Neural progenitor cell (in vitro differentiated cells): ENCODE results near the gene EFNA5. TPM values are rescaled to one million over a fixed set of nuclear protein-coding genes. Genes with fewer than 3 reads are reported as not detected.

Experiments
- DNase-seq: peaks from one replicate; pipeline ENCODE4 v3.0.0-alpha.2; 2016; ENCODE audit warnings: low spot score
- H2AFZ ChIP-seq: fragments of 200-600 bp; sonication (generic); replicated peaks from 2 replicates; pipeline ENCODE4 v1.6.1; 2016; ENCODE audit warnings: antibody characterized with exemption
- H3F3A ChIP-seq: fragments of 200-600 bp; sonication (generic); 2 replicates; pipeline ENCODE4 v1.6.1; 2016; ENCODE audit warnings: antibody characterized with exemption, low read depth
- H3K27ac ChIP-seq: fragments of 200-600 bp; sonication (generic); 2 replicates; pipeline ENCODE4 v1.5.1; 2016; ENCODE audit warnings: mild to moderate bottlenecking
- H3K27me3 ChIP-seq: fragments of 200-600 bp; sonication (generic); 2 replicates; pipeline ENCODE4 v1.6.1; 2016; ENCODE audit warnings: mild to moderate bottlenecking, moderate library complexity
- H3K36me3 ChIP-seq: fragments of 200-600 bp; sonication (generic); 2 replicates; pipeline ENCODE4 v1.5.1; 2016
- H3K4me1 ChIP-seq: fragments of 200-600 bp; sonication (generic); 2 replicates; pipeline ENCODE4 v1.6.1; 2016; ENCODE audit warnings: mixed run types
- H3K4me2 ChIP-seq: fragments of 200-600 bp; sonication (generic); 2 replicates; pipeline ENCODE4 v1.6.1; 2016
- H3K4me3 ChIP-seq: fragments of 200-600 bp; sonication (generic); 2 replicates; pipeline ENCODE4 v1.5.1; 2016
- H3K79me2 ChIP-seq: fragments of 200-600 bp; sonication (generic); 2 replicates; pipeline ENCODE4 v1.6.1; 2016; ENCODE audit warnings: low read depth
- H3K9ac ChIP-seq: fragments of 200-600 bp; sonication (generic); 2 replicates; pipeline ENCODE4 v1.6.1; 2016
- H3K9me3 ChIP-seq: fragments of 200-600 bp; sonication (generic); 2 replicates; pipeline ENCODE4 v1.5.1; 2016; ENCODE audit warnings: low read depth
- H4K20me1 ChIP-seq: fragments of 200-600 bp; sonication (generic); 2 replicates; pipeline ENCODE4 v1.6.1; 2016; ENCODE audit warnings: low read depth
- H3K27ac Mint-ChIP-seq: 3 replicates; pipeline ENCODE4 v1.8.0; 2021; ENCODE audit warnings: mixed read lengths
- H3K27me3 Mint-ChIP-seq: 2 replicates; pipeline ENCODE4 v1.8.0; 2022; ENCODE audit warnings: low read depth, mild to moderate bottlenecking, inconsistent platforms, moderate library complexity, mixed read lengths; ENCODE audit not compliant: insufficient read depth
- H3K36me3 Mint-ChIP-seq: 3 replicates; pipeline ENCODE4 v1.8.0; 2021; ENCODE audit warnings: mixed read lengths
- H3K4me1 Mint-ChIP-seq: 3 replicates; pipeline ENCODE4 v1.8.0; 2021; ENCODE audit warnings: mixed read lengths
- H3K4me3 Mint-ChIP-seq: 3 replicates; pipeline ENCODE4 v1.8.0; 2021; ENCODE audit warnings: mild to moderate bottlenecking, moderate library complexity, mixed read lengths
- H3K9me3 Mint-ChIP-seq: 3 replicates; pipeline ENCODE4 v1.8.0; 2020; ENCODE audit warnings: mixed read lengths
- CTCF ChIP-seq: fragments of 200-600 bp; sonication (generic); IDR thresholded peaks from 2 replicates; pipeline ENCODE4 v1.5.1; 2017; ENCODE audit warnings: antibody characterized with exemption, mild to moderate bottlenecking
- EZH2 ChIP-seq: fragments of 200-600 bp; sonication (generic); IDR thresholded peaks from 2 replicates; pipeline ENCODE4 v1.6.1; 2017; ENCODE audit warnings: antibody characterized with exemption, mild to moderate bottlenecking, moderate library complexity
- EZH2phosphoT487 ChIP-seq: fragments of 200-600 bp; sonication (generic); IDR thresholded peaks from 2 replicates; pipeline ENCODE4 v1.6.1; 2017; ENCODE audit warnings: antibody characterized with exemption
- total RNA-seq: library from RNA; depleted of rRNA; stranded (reverse); fragments of >200 nt; gene quantifications from 2 replicates; pipeline ENCODE4 v1.2.3, GENCODE V29; 2015; ENCODE audit warnings: low replicate concordance

Gene EFNA5
- total RNA-seq, 1 donor from 2014 or later, result 105 TPM

- H3K4me1 ChIP-seq, result peaks cover 54% of the 10 kb centered on the region
- no peak overlapping the region for H3K4me3 Mint-ChIP-seq
- H3K36me3 ChIP-seq, result peaks cover 12% of the 10 kb centered on the region
- no peak overlapping the region for H3K27ac ChIP-seq
- TF ChIP-seq CTCF (no peak), EZH2phosphoT487 (no peak), EZH2 (no peak)
- no peak overlapping the region for H3K4me3 ChIP-seq
- H3K79me2 ChIP-seq, result peaks cover 94% of the 10 kb centered on the region
- H4K20me1 ChIP-seq, result peaks cover 99% of the 10 kb centered on the region
- H3K9me3 ChIP-seq, result no peaks in the 10 kb centered on the region
- H3F3A ChIP-seq, result peaks cover 8% of the 10 kb centered on the region
- H3K36me3 Mint-ChIP-seq, result peaks cover 37% of the 10 kb centered on the region
- H3K9ac ChIP-seq, result no peak overlapping the region
- DNase-seq, result no peak
- no peak overlapping the region for H2AFZ ChIP-seq
- H3K4me1 Mint-ChIP-seq, result peaks cover 47% of the 10 kb centered on the region
- no peaks in the 10 kb centered on the region for H3K27me3 ChIP-seq
- no peaks in the 10 kb centered on the region for H3K9me3 Mint-ChIP-seq
- H3K27me3 Mint-ChIP-seq, result no peaks in the 10 kb centered on the region
- peak overlapping the region; percentile 61 for H3K27ac Mint-ChIP-seq
- no peak overlapping the region for H3K4me2 ChIP-seq
Measured at GRCh38 chr5:107388141-107388861, 282.4 kb downstream of the EFNA5 start.

- H3K27me3 Mint-ChIP-seq, result no peaks in the 10 kb centered on the region
- Histone ChIP-seq H2AFZ (no peak overlapping the region), H3K9ac (no peak overlapping the region), H3K4me3 (no peak overlapping the region), H3K79me2 (peaks cover 88% of the 10 kb centered on the region), H3K4me1 (peaks cover 54% of the 10 kb centered on the region), H4K20me1 (peaks cover 99% of the 10 kb centered on the region), H3K27me3 (no peaks in the 10 kb centered on the region), H3K36me3 (peaks cover 12% of the 10 kb centered on the region), H3K4me2 (no peak overlapping the region), H3K27ac (no peak overlapping the region), H3K9me3 (no peaks in the 10 kb centered on the region), H3F3A (peaks cover 2% of the 10 kb centered on the region)
- no peaks in the 10 kb centered on the region for H3K9me3 Mint-ChIP-seq
- TF ChIP-seq EZH2phosphoT487 (no peak), EZH2 (no peak), CTCF (no peak)
- peaks cover 47% of the 10 kb centered on the region for H3K4me1 Mint-ChIP-seq
- H3K4me3 Mint-ChIP-seq, result no peak overlapping the region
- H3K27ac Mint-ChIP-seq, result peak overlapping the region; percentile 61
- peaks cover 43% of the 10 kb centered on the region for H3K36me3 Mint-ChIP-seq
- DNase-seq, result no peak
Measured at GRCh38 chr5:107387526-107388140, 283.1 kb downstream of the EFNA5 start.

- DNase-seq, result peak; percentile 29
- Histone ChIP-seq H4K20me1 (peaks cover 98% of the 10 kb centered on the region), H2AFZ (no peak overlapping the region), H3F3A (peaks cover 6% of the 10 kb centered on the region), H3K27me3 (no peaks in the 10 kb centered on the region), H3K27ac (no peak overlapping the region), H3K4me1 (peaks cover 49% of the 10 kb centered on the region), H3K79me2 (peaks cover 68% of the 10 kb centered on the region), H3K9me3 (no peaks in the 10 kb centered on the region), H3K9ac (no peak overlapping the region), H3K36me3 (peaks cover 12% of the 10 kb centered on the region), H3K4me2 (no peak overlapping the region), H3K4me3 (no peak overlapping the region)
- Mint-ChIP-seq H3K36me3 (peaks cover 40% of the 10 kb centered on the region), H3K9me3 (no peaks in the 10 kb centered on the region), H3K27me3 (no peaks in the 10 kb centered on the region), H3K4me3 (no peak overlapping the region), H3K4me1 (peaks cover 49% of the 10 kb centered on the region), H3K27ac (no peak overlapping the region)
- TF ChIP-seq CTCF (no peak), EZH2 (no peak), EZH2phosphoT487 (no peak)
Measured at GRCh38 chr5:107385708-107386107, 285.0 kb downstream of the EFNA5 start.
